OCI-LY3 (cell line): ENCODE data around the gene ZPR1.

Experiments used
- H2AFZ ChIP-seq: fragments of 200-600, 300-600 bp; shearing (Covaris generic); 2 replicates; pipeline ENCODE4 v1.6.0; 2014; ENCODE audit warnings: antibody characterized with exemption, low read depth, low read length
- H3K27ac ChIP-seq: fragments of 200-600, 300-600 bp; sonication (generic); 2 replicates; pipeline ENCODE4 v1.5.1; 2014; ENCODE audit warnings: mild to moderate bottlenecking, low read length, moderate library complexity, mixed read lengths
- H3K27me3 ChIP-seq: fragments of 200-600, 300-600 bp; sonication (generic); 2 replicates; pipeline ENCODE4 v1.6.1; 2014; ENCODE audit warnings: low read depth, low read length, mixed read lengths
- H3K36me3 ChIP-seq: fragments of 200-600, 300-600 bp; sonication (generic); replicated peaks from 2 replicates; pipeline ENCODE3; 2014; ENCODE audit warnings: low read depth, low read length, mixed read lengths
- H3K4me1 ChIP-seq: fragments of 300-600, 200-600 bp; sonication (generic); 2 replicates; pipeline ENCODE4 v1.6.1; 2014; ENCODE audit warnings: low read length, mixed read lengths
- H3K4me2 ChIP-seq: fragments of 200-600, 300-600 bp; sonication (generic); 2 replicates; pipeline ENCODE4 v1.6.1; 2014; ENCODE audit warnings: low read length, mixed read lengths
- H3K4me3 ChIP-seq: fragments of 300-600, 200-600 bp; sonication (generic); 2 replicates; pipeline ENCODE4 v1.5.1; 2014; ENCODE audit warnings: antibody characterized with exemption, mild to moderate bottlenecking, low read length, moderate library complexity
- H3K79me2 ChIP-seq: fragments of 300-600, 200-600 bp; shearing (Covaris generic); 2 replicates; pipeline ENCODE4 v1.6.1; 2014; ENCODE audit warnings: mild to moderate bottlenecking, low read length, mixed read lengths
- H3K9ac ChIP-seq: fragments of 300-600, 200-600 bp; shearing (Covaris generic); 2 replicates; pipeline ENCODE4 v1.6.0; 2014; ENCODE audit warnings: mild to moderate bottlenecking, low read length, moderate library complexity
- H3K9me3 ChIP-seq: fragments of 200-600, 300-600 bp; shearing (Covaris generic); 2 replicates; pipeline ENCODE4 v1.6.1; 2014; ENCODE audit warnings: low read length, mixed read lengths; ENCODE audit not compliant: insufficient read depth
- H4K20me1 ChIP-seq: fragments of 200-600, 300-600 bp; sonication (generic); 2 replicates; pipeline ENCODE4 v1.6.1; 2016; ENCODE audit warnings: low read length, mixed read lengths; ENCODE audit not compliant: insufficient read depth
- EZH2phosphoT487 ChIP-seq: fragments of 200-600 bp; shearing (Covaris generic); IDR thresholded peaks from 2 replicates; pipeline ENCODE4 v1.6.1; 2018; ENCODE audit warnings: antibody characterized with exemption, mixed run types, low read depth
- TF ChIP-seq, protein P1 (sequence below): fragments of 200-600, 300-600 bp; sonication (generic); IDR thresholded peaks from 2 replicates; pipeline ENCODE4 v1.5.1; 2014; ENCODE audit warnings: antibody characterized with exemption, low read length, low read depth

ZPR1 gene

DNA sequence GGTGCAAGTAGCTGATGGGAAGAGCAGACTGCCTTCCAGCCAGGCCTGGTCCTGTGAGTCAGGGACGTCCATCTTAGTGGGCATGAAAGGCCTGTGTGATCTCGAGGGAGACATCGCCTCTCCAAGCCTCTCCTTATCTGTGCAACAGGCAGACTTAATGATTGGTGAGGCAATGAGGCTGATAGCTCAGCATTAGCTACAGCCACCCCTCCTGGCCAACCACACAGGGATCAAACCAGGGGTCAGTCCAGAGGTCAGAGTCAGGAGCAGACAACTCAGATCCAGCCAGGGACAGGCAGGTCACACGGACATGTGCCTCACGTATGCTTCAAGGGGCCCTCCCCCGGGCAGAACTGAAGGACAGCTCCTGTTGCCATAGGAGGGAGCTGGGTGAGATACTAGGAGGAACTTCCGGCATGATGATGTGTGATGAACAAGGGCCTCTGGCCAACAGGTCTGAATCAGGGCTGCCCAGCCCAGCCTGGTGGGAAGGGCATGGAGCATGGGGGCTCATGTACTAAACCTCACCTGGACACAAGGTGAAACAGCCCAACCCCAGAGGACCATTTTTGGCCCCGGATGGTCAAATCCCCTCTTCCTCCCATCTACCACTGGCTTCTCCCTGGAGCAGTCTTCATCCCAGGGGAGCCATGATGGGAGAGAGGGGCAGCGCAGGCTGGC, 39.1 kb upstream of the ZPR1 start:
- Histone ChIP-seq H3K4me3 (no peak overlapping the region), H3K27me3 (no peaks in the 10 kb centered on the region), H3K79me2 (no peaks in the 10 kb centered on the region), H3K9me3 (no peaks in the 10 kb centered on the region), H3K9ac (no peak overlapping the region), H3K4me1 (no peaks in the 10 kb centered on the region), H3K27ac (no peak overlapping the region), H2AFZ (no peak overlapping the region), H3K4me2 (no peak overlapping the region), H4K20me1 (no peaks in the 10 kb centered on the region), H3K36me3 (no peaks in the 10 kb centered on the region)
- no peak for TF ChIP-seq EZH2phosphoT487
- TF ChIP-seq, protein P1, sequence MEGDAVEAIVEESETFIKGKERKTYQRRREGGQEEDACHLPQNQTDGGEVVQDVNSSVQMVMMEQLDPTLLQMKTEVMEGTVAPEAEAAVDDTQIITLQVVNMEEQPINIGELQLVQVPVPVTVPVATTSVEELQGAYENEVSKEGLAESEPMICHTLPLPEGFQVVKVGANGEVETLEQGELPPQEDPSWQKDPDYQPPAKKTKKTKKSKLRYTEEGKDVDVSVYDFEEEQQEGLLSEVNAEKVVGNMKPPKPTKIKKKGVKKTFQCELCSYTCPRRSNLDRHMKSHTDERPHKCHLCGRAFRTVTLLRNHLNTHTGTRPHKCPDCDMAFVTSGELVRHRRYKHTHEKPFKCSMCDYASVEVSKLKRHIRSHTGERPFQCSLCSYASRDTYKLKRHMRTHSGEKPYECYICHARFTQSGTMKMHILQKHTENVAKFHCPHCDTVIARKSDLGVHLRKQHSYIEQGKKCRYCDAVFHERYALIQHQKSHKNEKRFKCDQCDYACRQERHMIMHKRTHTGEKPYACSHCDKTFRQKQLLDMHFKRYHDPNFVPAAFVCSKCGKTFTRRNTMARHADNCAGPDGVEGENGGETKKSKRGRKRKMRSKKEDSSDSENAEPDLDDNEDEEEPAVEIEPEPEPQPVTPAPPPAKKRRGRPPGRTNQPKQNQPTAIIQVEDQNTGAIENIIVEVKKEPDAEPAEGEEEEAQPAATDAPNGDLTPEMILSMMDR, result no peak

DNA sequence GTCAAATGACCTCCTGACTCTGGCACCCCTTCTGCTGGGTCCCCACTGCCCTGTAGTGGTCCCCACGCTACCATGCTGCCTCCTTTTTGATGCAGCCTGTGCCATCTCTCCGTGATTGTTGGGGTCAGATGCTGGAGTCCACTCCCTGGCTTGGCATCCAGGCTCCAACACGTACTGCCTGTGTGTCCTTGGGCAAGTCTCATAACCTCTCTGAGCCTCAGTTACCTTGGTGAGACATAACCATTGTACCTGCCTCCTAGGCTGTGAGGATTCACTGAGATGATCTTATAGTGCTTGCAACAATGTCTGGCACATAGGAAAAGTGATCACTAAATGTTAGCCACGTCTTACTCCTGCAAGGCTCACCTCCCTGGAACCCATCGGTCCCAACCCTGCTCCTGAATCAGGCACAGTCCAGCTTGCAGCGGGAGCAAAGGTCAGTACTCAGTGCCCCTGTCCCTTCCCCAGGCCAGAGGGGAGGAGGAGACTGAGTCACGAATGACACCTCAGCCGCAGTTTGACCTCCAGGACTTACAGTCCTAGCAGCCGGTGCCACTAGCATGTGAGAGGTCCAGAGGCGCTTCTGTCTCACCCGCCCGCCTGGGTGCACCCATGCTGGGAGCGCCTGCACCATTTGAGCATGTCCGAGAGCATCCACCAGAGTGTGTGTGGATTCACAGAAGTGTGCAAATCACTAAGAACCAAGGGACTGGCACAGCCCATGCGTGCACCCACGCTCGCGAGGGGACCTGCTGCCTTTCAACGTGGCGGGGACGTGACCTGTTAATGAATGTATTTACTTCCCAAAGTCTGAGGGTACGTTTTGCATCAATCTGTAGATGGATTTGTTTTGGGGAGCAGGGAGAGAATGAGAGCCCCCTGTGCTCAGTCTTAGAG, 38.3 kb upstream of the ZPR1 start:
- no peaks in the 10 kb centered on the region for H4K20me1 ChIP-seq
- H3K9me3 ChIP-seq, result no peaks in the 10 kb centered on the region
- no peak overlapping the region for H3K27ac ChIP-seq
- no peaks in the 10 kb centered on the region for H3K27me3 ChIP-seq
- H3K79me2 ChIP-seq, result no peaks in the 10 kb centered on the region
- H3K4me3 ChIP-seq, result no peak overlapping the region
- H3K4me1 ChIP-seq, result no peaks in the 10 kb centered on the region
- H2AFZ ChIP-seq, result no peak overlapping the region
- no peak overlapping the region for H3K4me2 ChIP-seq
- no peak for TF ChIP-seq EZH2phosphoT487
- TF ChIP-seq, protein P1, result no peak
- no peak overlapping the region for H3K9ac ChIP-seq
- no peaks in the 10 kb centered on the region for H3K36me3 ChIP-seq

DNA sequence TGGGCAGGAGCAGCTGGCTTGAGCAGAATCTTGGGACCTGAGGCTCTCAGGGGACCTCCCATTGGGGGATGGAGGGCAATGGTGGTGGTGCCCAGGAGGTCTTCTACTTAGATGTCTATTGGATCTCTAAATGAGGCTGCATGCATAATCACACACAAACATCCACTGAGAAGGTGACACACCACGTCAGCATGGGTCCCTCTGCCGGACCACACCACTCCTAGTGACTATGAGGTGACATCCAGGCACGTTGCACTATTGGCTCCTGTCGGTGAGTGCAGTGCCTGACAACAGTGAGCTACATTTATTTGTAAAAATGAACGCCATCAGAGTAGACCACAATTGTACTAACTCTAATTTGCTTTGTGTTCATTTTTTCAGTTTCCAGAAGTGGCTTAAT, 37.6 kb upstream of the ZPR1 start:
- Histone ChIP-seq H3K4me3 (no peak overlapping the region), H3K4me1 (no peaks in the 10 kb centered on the region), H3K27ac (no peak overlapping the region), H3K79me2 (no peaks in the 10 kb centered on the region), H3K27me3 (no peaks in the 10 kb centered on the region), H3K9me3 (no peaks in the 10 kb centered on the region), H3K9ac (no peak overlapping the region), H2AFZ (no peak overlapping the region), H3K36me3 (no peaks in the 10 kb centered on the region), H3K4me2 (no peak overlapping the region), H4K20me1 (no peaks in the 10 kb centered on the region)
- no peak for TF ChIP-seq EZH2phosphoT487
- TF ChIP-seq, protein P1, result no peak
